ENCODE results near the gene SAXO2. TPM values are rescaled to one million over a fixed set of nuclear protein-coding genes. Genes with fewer than 3 reads are reported as not detected.
A peak's percentile ranks its signal among the peaks of the same experiment; 100 is the strongest.
"Not testable (repeated sequence)": the region's sequence is repeated elsewhere in the genome, so short reads cannot be mapped to it uniquely, and the experiment has no call there.

The SAXO2 gene
- total RNA-seq, 4 donors from 2014 or later: 5.0 TPM; not detected in 3

- H3K36me3 ChIP-seq: no peaks in the 10 kb centered on the region
- H3K9me3 ChIP-seq: no peaks in the 10 kb centered on the region
- no peaks in the 10 kb centered on the region for H3K4me1 ChIP-seq
- no peak overlapping the region for H3K4me3 ChIP-seq
- TF ChIP-seq POLR2A (IDR thresholded peaks at IDR 0.05) (no peak), CTCF (IDR thresholded peaks at IDR 0.05) (no peak)
- peak in 1 of 3 donors; percentile 35 for DNase-seq
- no peaks in the 10 kb centered on the region for H3K27me3 ChIP-seq
- no peak overlapping the region for H3K27ac ChIP-seq
These were observed 44.4 kb downstream of the SAXO2 start for GRCh38 chr15:82306791-82307713.

- Histone ChIP-seq H3K4me3 (no peak overlapping the region), H3K4me1 (no peaks in the 10 kb centered on the region), H3K9me3 (no peaks in the 10 kb centered on the region), H3K36me3 (no peaks in the 10 kb centered on the region), H3K27ac (no peak overlapping the region), H3K27me3 (no peaks in the 10 kb centered on the region)
- DNase-seq: peak in 1 of 3 donors; percentile 8
- TF ChIP-seq POLR2A (IDR thresholded peaks at IDR 0.05): no peak
- TF ChIP-seq CTCF (IDR thresholded peaks at IDR 0.05): no peak
These were observed 45.1 kb downstream of the SAXO2 start for GRCh38 chr15:82307714-82308081.

- H3K27ac ChIP-seq: no peak overlapping the region
These were observed 47.2 kb downstream of the SAXO2 start for GRCh38 chr15:82309802-82310201.

GRCh38 chr15:82311321-82311720 lies 48.7 kb downstream of the SAXO2 start:
- not testable (repeated sequence) for H3K9me3 ChIP-seq, H3K27me3 ChIP-seq, H3K4me1 ChIP-seq, H3K27ac ChIP-seq, H3K4me3 ChIP-seq, H3K36me3 ChIP-seq
- DNase-seq: peak in 1 of 3 donors; percentile 5

More at GRCh38 chr15:82309802-82310201, 47.2 kb downstream of the SAXO2 start:
- no peak for TF ChIP-seq POLR2A (IDR thresholded peaks at IDR 0.05)
- TF ChIP-seq CTCF (IDR thresholded peaks at IDR 0.05): no peak
- H3K4me3 ChIP-seq: no peak overlapping the region
- no peak for DNase-seq
- no peaks in the 10 kb centered on the region for H3K27me3 ChIP-seq
- no peaks in the 10 kb centered on the region for H3K4me1 ChIP-seq
- H3K9me3 ChIP-seq: no peaks in the 10 kb centered on the region
- no peaks in the 10 kb centered on the region for H3K36me3 ChIP-seq

- Histone ChIP-seq H3K27ac (no peak overlapping the region), H3K36me3 (no peaks in the 10 kb centered on the region), H3K9me3 (no peaks in the 10 kb centered on the region), H3K4me3 (no peak overlapping the region), H3K4me1 (no peaks in the 10 kb centered on the region), H3K27me3 (no peaks in the 10 kb centered on the region)
- DNase-seq: peak in 2 of 3 donors; percentile 25 to 28
- TF ChIP-seq CTCF (IDR thresholded peaks at IDR 0.05) (no peak), POLR2A (IDR thresholded peaks at IDR 0.05) (no peak)
These were observed 50.1 kb downstream of the SAXO2 start for GRCh38 chr15:82312586-82313349.

GRCh38 chr15:82313446-82313845 lies 50.8 kb downstream of the SAXO2 start:
- H3K4me3 ChIP-seq: no peak overlapping the region
- no peak for TF ChIP-seq CTCF (IDR thresholded peaks at IDR 0.05)
- no peak for TF ChIP-seq POLR2A (IDR thresholded peaks at IDR 0.05)
- peak in 1 of 3 donors; percentile 35 for DNase-seq
- H3K4me1 ChIP-seq: no peaks in the 10 kb centered on the region
- no peak overlapping the region for H3K27ac ChIP-seq
- H3K36me3 ChIP-seq: no peaks in the 10 kb centered on the region
- no peaks in the 10 kb centered on the region for H3K27me3 ChIP-seq
- no peaks in the 10 kb centered on the region for H3K9me3 ChIP-seq

GRCh38 chr15:82313951-82314768 lies 51.5 kb downstream of the SAXO2 start:
- H3K27ac ChIP-seq, H3K9me3 ChIP-seq, H3K27me3 ChIP-seq, H3K4me1 ChIP-seq, H3K4me3 ChIP-seq, H3K36me3 ChIP-seq: not testable (repeated sequence)
- DNase-seq: peak in 2 of 3 donors; percentile 36 to 39
